ENCODE results near the gene CD83. TPM values are rescaled to one million over a fixed set of nuclear protein-coding genes. Genes with fewer than 3 reads are reported as not detected.

Gene CD83
- total and polyA plus RNA-seq, 8 donors = 0.29 to 9.3 (median 3.0) TPM; not detected in 2

- DNase-seq = no peak
- Histone ChIP-seq H3K9me3 (no peaks in the 10 kb centered on the region), H3K27me3 (no peaks in the 10 kb centered on the region), H3K36me3 (no peaks in the 10 kb centered on the region), H3K4me3 (no peak overlapping the region), H3K27ac (no peak overlapping the region), H3K4me1 (no peaks in the 10 kb centered on the region)
- intact Hi-C loops (cut with DNase I; ENCODE audit: low total_unique reads) = no loop called here
- TF ChIP-seq CTCF (IDR thresholded peaks at IDR 0.05) (no peak), POLR2AphosphoS5 (IDR thresholded peaks at IDR 0.05) (no peak), POLR2A (IDR thresholded peaks at IDR 0.05) (no peak), EP300 (IDR thresholded peaks at IDR 0.05) (no peak)
- WGBS, 5 donors = 71 to 86% (median 77%) methylated on average over 1 of the region's 1 CpG; no CpG with 5 or more reads in 1 of the 5 donors
Measured at GRCh38 chr6:14151773-14152172, 34.2 kb downstream of the CD83 start.

- 79 to 95% (median 92%) methylated on average over 3 of the region's 3 CpGs for WGBS, 5 donors
- intact Hi-C loops (cut with DNase I; ENCODE audit: low total_unique reads) = no loop called here
Measured at GRCh38 chr6:14153228-14153627, 35.7 kb downstream of the CD83 start.

GRCh38 chr6:14159090-14159489 lies 41.5 kb downstream of the CD83 start:
- no peak overlapping the region for H3K4me3 ChIP-seq
- H3K9me3 ChIP-seq = peaks cover 0 to 9% (median 0%) of the 10 kb centered on the region in 4 donors
- no peak for DNase-seq
- no peak overlapping the region for H3K27ac ChIP-seq
- 83 to 87% (median 85%) methylated on average over 6 of the region's 6 CpGs for WGBS, 5 donors
- H3K36me3 ChIP-seq = no peaks in the 10 kb centered on the region
- no peak for TF ChIP-seq POLR2AphosphoS5 (IDR thresholded peaks at IDR 0.05)
- no peak for TF ChIP-seq EP300 (IDR thresholded peaks at IDR 0.05)
- no peak for TF ChIP-seq POLR2A (IDR thresholded peaks at IDR 0.05)
- no peak for TF ChIP-seq CTCF (IDR thresholded peaks at IDR 0.05)
- H3K27me3 ChIP-seq = no peaks in the 10 kb centered on the region
- H3K4me1 ChIP-seq = no peaks in the 10 kb centered on the region
- intact Hi-C loops (cut with DNase I; ENCODE audit: low total_unique reads) = no loop called here

More at GRCh38 chr6:14153228-14153627, 35.7 kb downstream of the CD83 start:
- no peaks in the 10 kb centered on the region for H3K4me1 ChIP-seq
- DNase-seq = no peak
- H3K9me3 ChIP-seq = no peaks in the 10 kb centered on the region
- no peak overlapping the region for H3K27ac ChIP-seq
- H3K36me3 ChIP-seq = no peaks in the 10 kb centered on the region
- no peaks in the 10 kb centered on the region for H3K27me3 ChIP-seq
- TF ChIP-seq CTCF (IDR thresholded peaks at IDR 0.05) = no peak
- TF ChIP-seq POLR2A (IDR thresholded peaks at IDR 0.05) = no peak
- TF ChIP-seq POLR2AphosphoS5 (IDR thresholded peaks at IDR 0.05) = no peak
- no peak for TF ChIP-seq EP300 (IDR thresholded peaks at IDR 0.05)
- H3K4me3 ChIP-seq = no peak overlapping the region

GRCh38 chr6:14162826-14163225 lies 45.3 kb downstream of the CD83 start:
- no peak for TF ChIP-seq EP300 (IDR thresholded peaks at IDR 0.05)
- Histone ChIP-seq H3K27me3 (no peaks in the 10 kb centered on the region), H3K9me3 (peaks cover 0 to 9% (median 0%) of the 10 kb centered on the region in 4 donors), H3K4me1 (no peaks in the 10 kb centered on the region), H3K4me3 (no peak overlapping the region), H3K36me3 (no peaks in the 10 kb centered on the region), H3K27ac (no peak overlapping the region)
- intact Hi-C loops (cut with DNase I; ENCODE audit: low total_unique reads) = no loop called here
- DNase-seq = no peak
- WGBS, 5 donors = 82 to 92% (median 90%) methylated on average over 2 of the region's 2 CpGs

- peaks cover 0 to 15% (median 13%) of the 10 kb centered on the region in 4 donors for H3K9me3 ChIP-seq
- DNase-seq = no peak
- TF ChIP-seq CTCF (IDR thresholded peaks at IDR 0.05) (no peak), EP300 (IDR thresholded peaks at IDR 0.05) (no peak), POLR2A (IDR thresholded peaks at IDR 0.05) (no peak), POLR2AphosphoS5 (IDR thresholded peaks at IDR 0.05) (no peak)
- intact Hi-C loops (cut with DNase I; ENCODE audit: low total_unique reads) = no loop called here
- H3K4me1 ChIP-seq = no peaks in the 10 kb centered on the region
- no peak overlapping the region for H3K4me3 ChIP-seq
- H3K36me3 ChIP-seq = no peaks in the 10 kb centered on the region
- WGBS, 5 donors = 91 to 97% (median 93%) methylated on average over 2 of the region's 2 CpGs
- no peak overlapping the region for H3K27ac ChIP-seq
- no peaks in the 10 kb centered on the region for H3K27me3 ChIP-seq
Measured at GRCh38 chr6:14165091-14165490, 47.5 kb downstream of the CD83 start.

Data from stomach (tissue), 9 donors.